Adrenal gland (tissue), 12 donors: Measurements from ENCODE around the gene ADAMTSL3. TPM values are rescaled to one million over a fixed set of nuclear protein-coding genes. Genes with fewer than 3 reads are reported as not detected.

Experiments used
- DNase-seq, 7 donors: peaks; one replicate each; pipeline ENCODE4 v3.0.0-alpha.2; 2019 to 2020
- H3K27ac ChIP-seq, 5 donors: fragments of 200-600 bp; sonication (generic) in 4 of 5; 1 replicate in 3 of 5; 2 replicates in 2 of 5; pipeline versions ENCODE4 v1.5.1 to v1.8.0; 2016 to 2020; ENCODE audit warnings: mild to moderate bottlenecking in 1 of 5
- H3K27me3 ChIP-seq: fragments of 200-600 bp; 2 replicates; pipeline ENCODE4 v1.8.0; 2021
- H3K36me3 ChIP-seq, 2 donors: fragments of 200-600 bp; replicated peaks in 1 of 2; 1 replicate in 1 of 2; 2 replicates in 1 of 2; pipeline versions ENCODE4 v1.5.1 to v1.8.0; 2018 to 2022
- H3K4me1 ChIP-seq, 2 donors: fragments of 200-600 bp; replicated peaks in 1 of 2; 1 replicate in 1 of 2; 2 replicates in 1 of 2; pipeline versions ENCODE4 v1.5.1 to v1.8.0; 2018 to 2021
- H3K4me3 ChIP-seq, 4 donors: fragments of 200-600 bp; sonication (generic) in 3 of 4; one replicate each; pipeline ENCODE4 v1.5.1; 2016 to 2018
- H3K9me3 ChIP-seq, 3 donors: fragments of 200-600 bp; sonication (generic) in 1 of 3; replicated peaks in 1 of 3; 1 replicate in 2 of 3; 2 replicates in 1 of 3; pipeline versions ENCODE4 v1.5.1 to v1.8.0; 2016 to 2021
- CTCF ChIP-seq, 6 experiments: fragments of 450-650 bp in 4 of 6; fragments of 200-600 bp in 2 of 6; sonication (generic) in 1 of 6; IDR thresholded peaks; 1 replicate in 5 of 6; 2 replicates in 1 of 6; pipeline versions ENCODE4 v1.5.1 to v1.8.0; 2016 to 2021; ENCODE audit warnings: antibody characterized with exemption in 6 of 6, mild to moderate bottlenecking in 2 of 6, moderate library complexity in 1 of 6
- POLR2A ChIP-seq, 2 donors: fragments of 450-650 bp; IDR thresholded peaks; one replicate each; pipeline ENCODE4 v1.6.1; 2017; ENCODE audit warnings: antibody characterized with exemption in 2 of 2, mild to moderate bottlenecking in 2 of 2, moderate library complexity in 1 of 2
- WGBS, 4 donors: extraction: QIAGEN DNeasy Blood & Tissue Kit in 2 of 4; methylation state at CpG; one replicate each; pipeline versions ENCODE4 v1.1.5 to v1.1.7; 2013 to 2017; 5-methylcytosine and 5-hydroxymethylcytosine counted together
- intact Hi-C, 2 donors: fragments of 100-400 bp; cut with DNase I; formaldehyde crosslinking; loops; one replicate each; pipeline versions ENCODE4 v1.14.1 to v1.15.0; 2022 to 2023
- polyA plus RNA-seq, 3 donors: library from polyadenylated mRNA; stranded (reverse); fragments of 200-250 nt in 2 of 3; fragments of 350-450 nt in 1 of 3; fragmentation: Illumina TruSeq in 1 of 3; extraction: RNeasy Lipid Tissue Mini Kit (QIAGEN cat#74804) in 1 of 3; gene quantifications; one replicate each; pipeline ENCODE4 v1.2.3, GENCODE V29; 2013 to 2014
- total RNA-seq, 9 donors: library from RNA; depleted of rRNA in 4 of 9; stranded (reverse); fragments of >200 nt in 4 of 9; fragments of 120-200 nt in 1 of 9; fragmentation: NEBNext Ultra II Directional in 1 of 9; extraction: Animal tissue kit (Norgen Biotek cat#: 25700) in 1 of 9; gene quantifications; one replicate each; pipeline versions ENCODE4 v1.1.0 to v1.2.4, GENCODE V29; 2013 to 2023
- donor health status: healthy with polysubstance abuse.
- donor health status: Bipolar disorder and iron deficiency.
- donor health status: DM: yes; HTN: yes; CAD: no.
- donor health status: DM: no; HTN: no; CAD: no.
- donor health status: DM: no; HTN: no; CAD: no.
- donor health status: DM: yes; HTN: yes; CAD: no.

ADAMTSL3 gene
- total and polyA plus RNA-seq, 12 donors: 0.98 to 19.7 (median 10.5) TPM

GRCh38 chr15:83815506-83815905 lies 161.6 kb downstream of the ADAMTSL3 start:
- no peaks in the 10 kb centered on the region for H3K27me3 ChIP-seq
- H3K4me1 ChIP-seq: no peaks in the 10 kb centered on the region
- intact Hi-C loops: no loop called here
- H3K4me3 ChIP-seq: no peak overlapping the region
- no peak for DNase-seq
- H3K9me3 ChIP-seq: no peaks in the 10 kb centered on the region
- TF ChIP-seq CTCF (IDR thresholded peaks at IDR 0.05) (no peak), POLR2A (IDR thresholded peaks at IDR 0.05) (no peak)
- WGBS, 4 donors: 43 to 70% (median 51%) methylated on average over 2 of the region's 2 CpGs
- no peaks in the 10 kb centered on the region for H3K36me3 ChIP-seq
- H3K27ac ChIP-seq: peak overlapping the region in 1 of 5 donors; percentile 11

DNA sequence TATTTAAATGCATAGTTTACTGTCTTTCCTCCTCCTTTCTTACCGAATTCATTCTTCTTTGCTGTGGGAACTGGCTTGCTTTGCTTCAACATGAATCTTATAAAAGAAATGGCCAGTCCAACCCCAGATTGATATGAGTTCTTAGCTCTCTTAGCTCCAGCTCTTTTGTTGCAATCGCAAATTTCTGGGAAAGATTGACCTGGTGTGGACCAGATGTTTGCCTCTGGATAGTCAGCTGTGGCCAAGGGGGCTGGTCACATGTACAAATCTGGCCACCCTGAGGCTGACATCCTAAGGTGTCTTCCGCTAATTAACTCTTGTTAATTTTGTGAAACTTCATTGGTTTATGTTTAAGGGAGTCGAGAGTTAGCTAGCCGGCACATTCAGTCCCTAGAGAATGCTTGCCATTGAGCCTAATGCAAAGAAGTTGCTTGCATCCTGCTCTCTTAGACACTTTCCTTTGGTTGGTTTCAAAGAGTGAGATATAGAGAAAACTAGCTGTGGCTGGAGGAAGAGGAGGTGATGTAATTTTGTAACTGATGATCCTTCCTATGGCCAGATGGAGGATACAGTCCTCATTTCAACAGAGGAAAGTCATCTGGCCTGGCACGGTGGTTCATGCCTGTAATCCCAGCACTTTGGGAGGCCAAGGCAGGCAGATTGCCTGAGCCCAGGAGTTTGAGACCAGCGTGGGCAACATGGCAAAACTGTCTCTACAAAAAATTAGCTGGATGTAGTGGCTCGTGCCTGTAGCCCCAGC lies 162.4 kb downstream of the ADAMTSL3 start:
- no peaks in the 10 kb centered on the region for H3K27me3 ChIP-seq
- 74 to 83% (median 78%) methylated on average over 8 of the region's 8 CpGs for WGBS, 4 donors
- no peak overlapping the region for H3K4me3 ChIP-seq
- no peaks in the 10 kb centered on the region for H3K4me1 ChIP-seq
- no peak overlapping the region for H3K27ac ChIP-seq
- no peak for DNase-seq
- H3K36me3 ChIP-seq: no peaks in the 10 kb centered on the region
- TF ChIP-seq CTCF (IDR thresholded peaks at IDR 0.05) (no peak), POLR2A (IDR thresholded peaks at IDR 0.05) (no peak)
- intact Hi-C loops: no loop called here
- H3K9me3 ChIP-seq: no peaks in the 10 kb centered on the region

DNA sequence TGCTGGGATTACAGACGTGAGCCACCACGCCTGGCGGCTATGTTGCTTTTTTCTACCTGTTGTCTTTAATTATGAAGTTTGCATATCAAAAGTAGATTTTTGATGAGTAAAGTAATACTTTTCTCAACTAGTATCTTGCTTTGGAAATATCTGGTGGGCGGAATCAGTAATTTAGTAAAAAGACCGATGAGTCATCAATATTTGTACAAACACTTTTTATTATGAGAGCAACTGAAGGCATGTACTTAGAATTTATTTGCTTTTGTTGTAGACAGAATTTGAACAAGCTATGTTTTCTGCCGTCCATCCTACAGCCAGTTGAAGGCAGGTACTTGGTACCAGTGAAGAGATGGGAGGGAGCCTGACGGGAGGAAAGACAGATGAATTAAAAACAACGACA lies 164.7 kb downstream of the ADAMTSL3 start:
- intact Hi-C loops: no loop called here
- Histone ChIP-seq H3K4me3 (no peak overlapping the region), H3K4me1 (no peaks in the 10 kb centered on the region), H3K36me3 (no peaks in the 10 kb centered on the region), H3K9me3 (no peaks in the 10 kb centered on the region), H3K27me3 (no peaks in the 10 kb centered on the region), H3K27ac (no peak overlapping the region)
- 81 to 90% (median 85%) methylated on average over 8 of the region's 8 CpGs for WGBS, 4 donors
- no peak for TF ChIP-seq CTCF (IDR thresholded peaks at IDR 0.05)
- DNase-seq: no peak

DNA sequence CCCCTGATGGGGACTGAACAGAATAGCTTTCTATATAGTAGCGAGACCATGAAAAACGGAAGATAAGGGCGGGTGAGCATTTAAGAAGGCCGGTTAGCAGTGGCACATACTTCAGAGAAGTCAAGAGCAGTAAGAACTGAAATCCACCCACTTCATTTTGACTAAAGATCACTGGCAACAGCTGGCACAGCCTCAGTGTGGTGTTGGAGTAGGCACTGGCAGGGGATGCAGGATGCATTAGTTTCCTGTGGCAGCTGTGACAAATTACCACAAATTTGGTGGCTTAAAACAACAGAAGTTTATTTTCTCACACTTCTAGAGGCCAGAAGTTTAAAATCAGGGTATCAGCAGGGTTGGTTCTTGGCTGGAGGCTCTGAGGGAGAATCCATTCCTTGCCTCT lies 176.5 kb downstream of the ADAMTSL3 start:
- H3K4me1 ChIP-seq: no peaks in the 10 kb centered on the region
- H3K27ac ChIP-seq: no peak overlapping the region
- no peak for DNase-seq
- H3K4me3 ChIP-seq: no peak overlapping the region
- intact Hi-C loops: no loop called here
- TF ChIP-seq POLR2A (IDR thresholded peaks at IDR 0.05) (no peak), CTCF (IDR thresholded peaks at IDR 0.05) (no peak)
- WGBS, 4 donors: 64 to 82% (median 70%) methylated on average over 4 of the region's 4 CpGs
- H3K36me3 ChIP-seq: no peaks in the 10 kb centered on the region
- H3K9me3 ChIP-seq: no peaks in the 10 kb centered on the region
- no peaks in the 10 kb centered on the region for H3K27me3 ChIP-seq
